K562 (cell line): Measurements from ENCODE around the gene SCN2B. TPM values are rescaled to one million over a fixed set of nuclear protein-coding genes. Genes with fewer than 3 reads are reported as not detected.
A peak's percentile ranks its signal among the peaks of the same experiment; 100 is the strongest.

Experiments used
- ARID2 ChIP-seq: fragments of 450-650 bp; IDR thresholded peaks from 2 replicates; pipeline ENCODE4 v1.6.1; 2017; ENCODE audit warnings: antibody characterized with exemption, mild to moderate bottlenecking
- CBX3 ChIP-seq, 2 experiments: IDR thresholded peaks; 1 replicate in 1 of 2; 2 replicates in 1 of 2; pipeline ENCODE4 v1.6.1; 2012; ENCODE audit warnings: inconsistent platforms in 2 of 2, low read length in 2 of 2, borderline replicate concordance in 1 of 2, control low read depth in 1 of 2
- CC2D1A ChIP-seq: fragments of 450-650 bp; IDR thresholded peaks from 2 replicates; pipeline ENCODE4 v1.6.1; 2017; ENCODE audit warnings: mild to moderate bottlenecking
- CLOCK ChIP-seq: fragments of 250-450 bp; sonication (Bioruptor Pico); IDR thresholded peaks from 2 replicates; pipeline ENCODE4 v1.4.0; 2020; ENCODE audit warnings: mild to moderate bottlenecking, moderate library complexity, borderline replicate concordance
- CTCF ChIP-seq, 3 experiments: IDR thresholded peaks in 2 of 3; conservative IDR thresholded peaks in 1 of 3; 2 replicates each; pipeline ENCODE4 v1.5.1; 2011 to 2012; ENCODE audit warnings: low read length in 3 of 3, mild to moderate bottlenecking in 3 of 3, control low read depth in 2 of 3, improper control_type of control experiment in 1 of 3, inconsistent platforms in 1 of 3, low read depth in 1 of 3, mixed read lengths in 1 of 3, moderate library complexity in 1 of 3; ENCODE audit not compliant: insufficient read depth in 2 of 3
- ETV5 ChIP-seq: sonication (generic); formaldehyde crosslinking; IDR thresholded peaks from 2 replicates; pipeline ENCODE4 v1.4.0; 2020; ENCODE audit warnings: low read depth, mild to moderate bottlenecking, missing genetic modification reagents
- GTF2B ChIP-seq: IDR thresholded peaks from 2 replicates; pipeline ENCODE4 v1.6.1; 2011; ENCODE audit not compliant: insufficient read length; ENCODE audit errors: extremely low read depth
- KLF13 ChIP-seq: fragments of 450-650 bp; IDR thresholded peaks from 2 replicates; pipeline ENCODE4 v1.6.1; 2016; ENCODE audit warnings: missing genetic modification characterization, low read depth, mild to moderate bottlenecking, missing compliant biosample characterization, moderate library complexity, borderline replicate concordance
- MAZ ChIP-seq, 2 experiments: fragments of 450-650 bp in 1 of 2; sonication (generic) in 1 of 2; formaldehyde crosslinking; IDR thresholded peaks in 1 of 2; conservative IDR thresholded peaks in 1 of 2; 2 replicates each; pipeline versions ENCODE4 v1.4.0 to v1.5.0; 2020; ENCODE audit warnings: mild to moderate bottlenecking in 1 of 2, missing genetic modification reagents in 1 of 2
- PPARD ChIP-seq: fragments of 250-450 bp; sonication (Bioruptor Pico); IDR thresholded peaks from 2 replicates; pipeline ENCODE4 v1.8.0; 2022; ENCODE audit warnings: inconsistent platforms, mild to moderate bottlenecking, moderate library complexity
- RAD21 ChIP-seq, 2 experiments: fragments of 250-450 bp in 1 of 2; fragments of 450-650 bp in 1 of 2; sonication (Bioruptor Pico) in 1 of 2; formaldehyde crosslinking in 1 of 2; IDR thresholded peaks in 1 of 2; conservative IDR thresholded peaks in 1 of 2; 2 replicates each; pipeline versions ENCODE4 v1.4.0 to v1.8.0; 2020 to 2022; ENCODE audit warnings: mild to moderate bottlenecking in 2 of 2, moderate library complexity in 1 of 2
- RB1 ChIP-seq: fragments of 450-650 bp; IDR thresholded peaks from 2 replicates; pipeline ENCODE4 v1.6.1; 2017; ENCODE audit warnings: low read depth, mild to moderate bottlenecking
- SFPQ ChIP-seq: fragments of 200-400 bp; formaldehyde crosslinking; IDR thresholded peaks from 2 replicates; pipeline ENCODE4 v1.6.1; 2017; ENCODE audit warnings: mild to moderate bottlenecking, low read depth, low read length, moderate library complexity
- SMC3 ChIP-seq: conservative IDR thresholded peaks from 2 replicates; pipeline ENCODE4 v1.6.1; 2011; ENCODE audit warnings: low read depth, low read length, improper control_type of control experiment; ENCODE audit not compliant: insufficient read depth
- VEZF1 ChIP-seq: fragments of 200-800 bp; sonication (Bioruptor generic); IDR thresholded peaks from 2 replicates; pipeline ENCODE4 v1.6.1; 2017; ENCODE audit warnings: missing genetic modification characterization, missing compliant biosample characterization
- ZBTB7A ChIP-seq: IDR thresholded peaks from 2 replicates; pipeline ENCODE4 v1.6.1; 2011; ENCODE audit warnings: low read depth, mild to moderate bottlenecking, low read length, moderate library complexity, borderline replicate concordance; ENCODE audit not compliant: control insufficient read depth
- ZNF354B ChIP-seq: fragments of 250-450 bp; sonication (Bioruptor Pico); IDR thresholded peaks from 2 replicates; pipeline ENCODE4 v1.4.0; 2020
- ZNF766 ChIP-seq: fragments of 200-800 bp; sonication (Bioruptor generic); conservative IDR thresholded peaks from 2 replicates; pipeline ENCODE4 v1.6.1; 2016; ENCODE audit warnings: missing genetic modification characterization, missing compliant biosample characterization
- polyA plus RNA-seq, 8 experiments: library from polyadenylated mRNA; depleted of rRNA in 4 of 8; stranded (reverse) in 5 of 8; unstranded in 3 of 8; fragments of >200 nt; fragmentation: Nextera tagmentation in 2 of 8; fragmentation: Illumina TruSeq in 1 of 8; extraction: Ambion mirVana in 2 of 8; extraction: Trizol in 1 of 8; gene quantifications; 2 replicates each; pipeline versions ENCODE4 v1.2.1 to v1.2.3, GENCODE V29; 2011 to 2014; ENCODE audit warnings: inconsistent platforms in 1 of 8, missing spikeins in 1 of 8
- total RNA-seq, 7 experiments: library from RNA; depleted of rRNA in 6 of 7; stranded (reverse); fragments of >200 nt in 6 of 7; fragmentation: Illumina TruSeq in 2 of 7; extraction: Trizol in 2 of 7; gene quantifications; 2 replicates each; pipeline versions ENCODE4 v1.2.1 to v1.2.3, GENCODE V29; 2011 to 2021; ENCODE audit warnings: low replicate concordance in 1 of 7

SCN2B gene
- total and polyA plus RNA-seq, 9 of the 15 experiments (the other 6 are each of a cell fraction or from before 2014, with no cell fraction given), result not detected

DNA sequence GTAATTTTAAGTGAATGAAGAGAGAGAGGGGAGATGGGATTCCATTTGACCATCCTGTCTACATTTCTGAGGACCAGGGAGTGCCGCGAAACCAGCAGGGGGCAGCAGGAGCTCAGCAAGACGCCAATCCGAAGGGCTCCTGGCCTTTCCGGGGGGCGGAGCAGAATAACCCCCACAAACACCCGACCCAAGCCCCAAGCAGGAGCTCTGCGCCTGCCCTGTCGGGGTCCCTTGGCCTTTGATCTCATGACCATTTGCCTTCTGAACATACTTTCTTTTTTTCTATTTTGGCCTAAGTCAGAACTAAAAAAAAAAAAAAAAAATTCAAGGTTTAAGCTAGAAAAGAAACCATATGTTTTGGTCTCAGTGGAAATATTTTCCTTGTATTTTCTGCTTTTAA lies 21.9 kb upstream of the SCN2B start (continued):
- TF ChIP-seq SMC3 (peak; percentile 92), CC2D1A (peak; percentile 80; the same call in 1 of the 2 replicates), CTCF (IDR thresholded peaks at IDR 0.05 in 2 of 3, conservative IDR thresholded peaks at IDR 0.05 in 1 of 3; ENCODE audit: insufficient read depth in 2 of 3, low read depth in 1 of 3, low read length in 3 of 3) (peak; percentile 85 to 90 (median 86)), ARID2 (peak; percentile 74), SFPQ (no peak), CLOCK (CRISPR knock-in tag) (no peak), RAD21 (CRISPR knock-in tag; conservative IDR thresholded peaks at IDR 0.05 in 1 of 2, IDR thresholded peaks at IDR 0.05 in 1 of 2) (peak; percentile 95), ZBTB7A (peak; percentile 68; the same call in 1 of the 2 replicates), ZNF354B (CRISPR knock-in tag) (no peak), RB1 (0 out of 2 replicates have a peak, but pooled peaks have one; percentile 36), ETV5 (0 out of 2 replicates have a peak, but pooled peaks have one; percentile 33), MAZ (CRISPR knock-in tag; conservative IDR thresholded peaks at IDR 0.05 in 1 of 2, IDR thresholded peaks at IDR 0.05 in 1 of 2) (peak; percentile 15 to 51; a peak in 1 of 4 replicates), GTF2B (no peak), VEZF1 (peak; percentile 48; the same call in 1 of the 2 replicates), CBX3 (IDR thresholded peaks at IDR 0.05; ENCODE audit: borderline replicate concordance in 1 of 2, low read length in 2 of 2) (no peak), PPARD (no peak), KLF13 (peak; percentile 22; the same call in 1 of the 2 replicates), ZNF766 (CRISPR knock-in tag) (0 out of 2 replicates have a peak, but pooled peaks have one; percentile 28)
